ENCODE measurements around the gene SLC8A1. TPM values are rescaled to one million over a fixed set of nuclear protein-coding genes. Genes with fewer than 3 reads are reported as not detected.

Gene SLC8A1
- total and polyA plus RNA-seq, 2 donors (not counting 1 experiment from before 2014, with no cell fraction given) = 17.4 to 109 TPM

DNA sequence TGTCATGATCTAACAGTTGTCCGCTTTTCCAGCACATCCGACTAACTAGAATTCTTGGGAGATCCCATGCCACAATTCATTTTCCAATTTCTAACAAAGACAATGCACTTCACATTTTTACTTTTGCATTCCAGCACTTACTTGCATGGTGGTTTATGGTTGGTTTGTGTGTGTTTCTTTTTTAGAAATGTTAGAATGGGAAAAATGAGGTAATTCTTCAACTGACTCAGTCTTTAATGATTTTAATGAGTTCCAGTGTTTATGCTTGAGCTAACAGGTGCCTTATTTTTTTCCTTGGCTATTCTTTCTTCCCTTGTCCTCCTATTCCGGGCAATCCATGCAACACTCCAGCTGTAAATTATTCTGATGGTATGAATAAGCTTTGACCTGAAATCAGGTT, 46.4 kb downstream of the SLC8A1 start:
- DNase-seq (ENCODE audit: low read depth in 2 of 2) = peak in 1 of 2 donors; percentile 90
- Histone ChIP-seq H3K4me3 (replicated peaks in 1 of 4; ENCODE audit: control extremely low read depth in 1 of 4, insufficient read depth in 1 of 4, low read depth in 3 of 4, low read length in 4 of 4) (no peak overlapping the region), H4K20me1 (ENCODE audit: control insufficient read depth, extremely low read depth, insufficient read depth, low read length) (no peaks in the 10 kb centered on the region), H3K36me3 (ENCODE audit: control insufficient read depth, insufficient read depth, low read length) (no peaks in the 10 kb centered on the region), H2AFZ (ENCODE audit: low read length) (no peak overlapping the region), H3K79me2 (ENCODE audit: control insufficient read depth, insufficient read depth, low read length) (no peaks in the 10 kb centered on the region), H3K27me3 (ENCODE audit: control insufficient read depth, insufficient read depth, low read length) (no peaks in the 10 kb centered on the region), H3K4me1 (ENCODE audit: control insufficient read depth, extremely low read depth, insufficient read depth, low read length) (peaks cover 9% of the 10 kb centered on the region), H3K27ac (ENCODE audit: insufficient read depth, low read length) (no peak overlapping the region), H3K4me2 (ENCODE audit: extremely low read depth, insufficient read depth, low read length) (peak overlapping the region; percentile 48), H3K9ac (ENCODE audit: insufficient read depth, low read length) (no peak overlapping the region), H3K9me3 (ENCODE audit: control insufficient read depth, insufficient read depth, low read depth, low read length) (no peaks in the 10 kb centered on the region)
- TF ChIP-seq EZH2 (IDR thresholded peaks at IDR 0.05; ENCODE audit: low read length, missing control alignments) (no peak), CTCF (conservative IDR thresholded peaks at IDR 0.05 in 1 of 2, IDR thresholded peaks at IDR 0.05 in 1 of 2; ENCODE audit: low read depth in 1 of 2, low read length in 2 of 2) (no peak)

DNA sequence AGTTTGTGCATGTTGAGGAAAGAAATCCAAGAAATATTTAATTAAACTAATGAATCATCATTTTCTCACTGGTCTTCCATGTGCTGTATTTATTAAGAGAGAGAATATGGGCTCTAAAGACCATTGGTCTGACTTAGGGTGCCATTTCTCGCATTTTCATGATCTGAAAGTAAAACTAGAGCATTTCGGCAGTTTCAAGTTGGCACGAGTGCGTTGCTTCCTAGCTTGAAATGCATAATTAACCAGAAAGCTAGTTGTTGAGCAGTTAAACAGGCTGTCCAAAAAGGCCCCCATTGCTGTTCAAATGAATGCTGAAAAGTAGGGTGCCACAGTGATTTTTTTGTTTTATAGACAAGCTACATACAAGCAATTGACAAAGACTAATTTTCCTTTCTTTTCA, 47.4 kb downstream of the SLC8A1 start:
- Histone ChIP-seq H3K4me3 (replicated peaks in 1 of 4; ENCODE audit: control extremely low read depth in 1 of 4, insufficient read depth in 1 of 4, low read depth in 3 of 4, low read length in 4 of 4) (no peak overlapping the region), H3K79me2 (ENCODE audit: control insufficient read depth, insufficient read depth, low read length) (no peaks in the 10 kb centered on the region), H3K27me3 (ENCODE audit: control insufficient read depth, insufficient read depth, low read length) (no peaks in the 10 kb centered on the region), H3K9me3 (ENCODE audit: control insufficient read depth, insufficient read depth, low read depth, low read length) (no peaks in the 10 kb centered on the region), H4K20me1 (ENCODE audit: control insufficient read depth, extremely low read depth, insufficient read depth, low read length) (no peaks in the 10 kb centered on the region), H2AFZ (ENCODE audit: low read length) (no peak overlapping the region), H3K9ac (ENCODE audit: insufficient read depth, low read length) (no peak overlapping the region), H3K4me1 (ENCODE audit: control insufficient read depth, extremely low read depth, insufficient read depth, low read length) (peaks cover 9% of the 10 kb centered on the region), H3K36me3 (ENCODE audit: control insufficient read depth, insufficient read depth, low read length) (no peaks in the 10 kb centered on the region), H3K27ac (ENCODE audit: insufficient read depth, low read length) (no peak overlapping the region), H3K4me2 (ENCODE audit: extremely low read depth, insufficient read depth, low read length) (no peak overlapping the region)
- DNase-seq (ENCODE audit: low read depth in 2 of 2) = no peak
- TF ChIP-seq EZH2 (IDR thresholded peaks at IDR 0.05; ENCODE audit: low read length, missing control alignments) (no peak), CTCF (conservative IDR thresholded peaks at IDR 0.05 in 1 of 2, IDR thresholded peaks at IDR 0.05 in 1 of 2; ENCODE audit: low read depth in 1 of 2, low read length in 2 of 2) (no peak)

DNA sequence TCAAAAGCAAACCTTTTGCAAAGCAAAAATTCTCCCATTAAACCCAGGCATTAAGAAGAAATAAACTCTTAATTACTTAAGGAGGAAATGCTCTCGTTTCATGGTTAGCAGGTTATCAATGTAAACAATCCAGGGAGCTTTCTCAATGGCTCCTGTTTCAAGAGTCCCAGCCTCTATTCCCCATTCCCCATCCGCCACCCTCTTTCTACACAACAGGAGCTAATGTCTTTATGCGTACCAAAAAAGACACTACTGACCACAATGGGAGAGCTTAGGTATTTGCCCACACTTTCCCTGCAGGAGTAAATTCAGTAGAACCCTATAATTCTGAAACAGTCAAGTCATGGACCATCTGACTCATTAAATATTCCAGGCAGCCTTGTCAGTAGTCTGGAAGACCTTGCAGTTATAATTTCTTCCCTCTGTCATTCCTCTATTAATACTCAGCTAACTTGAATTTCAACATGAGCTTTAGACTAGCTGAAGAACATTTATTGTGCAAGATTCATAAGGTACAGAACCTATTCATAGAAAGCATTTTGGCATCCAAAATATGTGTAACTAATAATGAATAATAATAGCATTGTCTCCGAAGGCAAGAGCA, 48.6 kb downstream of the SLC8A1 start:
- TF ChIP-seq EZH2 (IDR thresholded peaks at IDR 0.05; ENCODE audit: low read length, missing control alignments) (no peak), CTCF (conservative IDR thresholded peaks at IDR 0.05 in 1 of 2, IDR thresholded peaks at IDR 0.05 in 1 of 2; ENCODE audit: low read depth in 1 of 2, low read length in 2 of 2) (no peak)
- Histone ChIP-seq H3K27ac (ENCODE audit: insufficient read depth, low read length) (peak overlapping the region; percentile 76), H3K36me3 (ENCODE audit: control insufficient read depth, insufficient read depth, low read length) (no peaks in the 10 kb centered on the region), H3K27me3 (ENCODE audit: control insufficient read depth, insufficient read depth, low read length) (no peaks in the 10 kb centered on the region), H4K20me1 (ENCODE audit: control insufficient read depth, extremely low read depth, insufficient read depth, low read length) (no peaks in the 10 kb centered on the region), H3K4me2 (ENCODE audit: extremely low read depth, insufficient read depth, low read length) (no peak overlapping the region), H2AFZ (ENCODE audit: low read length) (no peak overlapping the region), H3K9ac (ENCODE audit: insufficient read depth, low read length) (no peak overlapping the region), H3K4me3 (replicated peaks in 1 of 4; ENCODE audit: control extremely low read depth in 1 of 4, insufficient read depth in 1 of 4, low read depth in 3 of 4, low read length in 4 of 4) (no peak overlapping the region), H3K9me3 (ENCODE audit: control insufficient read depth, insufficient read depth, low read depth, low read length) (no peaks in the 10 kb centered on the region), H3K4me1 (ENCODE audit: control insufficient read depth, extremely low read depth, insufficient read depth, low read length) (peaks cover 9% of the 10 kb centered on the region), H3K79me2 (ENCODE audit: control insufficient read depth, insufficient read depth, low read length) (no peaks in the 10 kb centered on the region)
- DNase-seq (ENCODE audit: low read depth in 2 of 2) = peak; percentile 76 to 96
